ENCODE measurements around the gene ARNT2. TPM values are rescaled to one million over a fixed set of nuclear protein-coding genes. Genes with fewer than 3 reads are reported as not detected.
A peak's percentile ranks its signal among the peaks of the same experiment; 100 is the strongest.

ARNT2 gene
- total RNA-seq, 4 donors from 2014 or later, result 5.1 to 8.8 (median 6.8) TPM

- H3K4me3 ChIP-seq, result no peak overlapping the region
- 38 to 48% methylated on average over 4 of the region's 4 CpGs for WGBS, 2 donors
- H3K36me3 ChIP-seq, result no peaks in the 10 kb centered on the region
- no peaks in the 10 kb centered on the region for H3K9me3 ChIP-seq
- H3K27me3 ChIP-seq, result peaks cover 2 to 15% of the 10 kb centered on the region in 2 donors
- no peak for DNase-seq (ENCODE audit: low spot score in 2 of 2)
- H3K27ac ChIP-seq, result peak overlapping the region in 2 of 4 donors; percentile 45 to 85
- TF ChIP-seq, protein P1, sequence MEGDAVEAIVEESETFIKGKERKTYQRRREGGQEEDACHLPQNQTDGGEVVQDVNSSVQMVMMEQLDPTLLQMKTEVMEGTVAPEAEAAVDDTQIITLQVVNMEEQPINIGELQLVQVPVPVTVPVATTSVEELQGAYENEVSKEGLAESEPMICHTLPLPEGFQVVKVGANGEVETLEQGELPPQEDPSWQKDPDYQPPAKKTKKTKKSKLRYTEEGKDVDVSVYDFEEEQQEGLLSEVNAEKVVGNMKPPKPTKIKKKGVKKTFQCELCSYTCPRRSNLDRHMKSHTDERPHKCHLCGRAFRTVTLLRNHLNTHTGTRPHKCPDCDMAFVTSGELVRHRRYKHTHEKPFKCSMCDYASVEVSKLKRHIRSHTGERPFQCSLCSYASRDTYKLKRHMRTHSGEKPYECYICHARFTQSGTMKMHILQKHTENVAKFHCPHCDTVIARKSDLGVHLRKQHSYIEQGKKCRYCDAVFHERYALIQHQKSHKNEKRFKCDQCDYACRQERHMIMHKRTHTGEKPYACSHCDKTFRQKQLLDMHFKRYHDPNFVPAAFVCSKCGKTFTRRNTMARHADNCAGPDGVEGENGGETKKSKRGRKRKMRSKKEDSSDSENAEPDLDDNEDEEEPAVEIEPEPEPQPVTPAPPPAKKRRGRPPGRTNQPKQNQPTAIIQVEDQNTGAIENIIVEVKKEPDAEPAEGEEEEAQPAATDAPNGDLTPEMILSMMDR (IDR thresholded peaks at IDR 0.05), result no peak
- TF ChIP-seq POLR2A (IDR thresholded peaks at IDR 0.05), result no peak
- no peak for TF ChIP-seq EP300 (IDR thresholded peaks at IDR 0.05)
- peaks cover 0 to 19% (median 2%) of the 10 kb centered on the region in 4 donors for H3K4me1 ChIP-seq
Measured at GRCh38 chr15:80405554-80405850, 1.3 kb downstream of the ARNT2 start.

- Histone ChIP-seq H3K27ac (peak overlapping the region in 1 of 4 donors; percentile 45), H3K4me3 (no peak overlapping the region), H3K4me1 (peaks cover 0 to 19% (median 2%) of the 10 kb centered on the region in 4 donors), H3K27me3 (peaks cover 2 to 15% of the 10 kb centered on the region in 2 donors), H3K9me3 (no peaks in the 10 kb centered on the region), H3K36me3 (no peaks in the 10 kb centered on the region)
- whole genome bisulfite sequencing, 2 donors, result 60 to 67% methylated on average over 2 of the region's 2 CpGs
- DNase-seq (ENCODE audit: low spot score in 2 of 2), result no peak
- TF ChIP-seq POLR2A (IDR thresholded peaks at IDR 0.05) (no peak), EP300 (IDR thresholded peaks at IDR 0.05) (no peak)
- TF ChIP-seq, protein P1 (IDR thresholded peaks at IDR 0.05), result no peak
Measured at GRCh38 chr15:80405970-80406369, 1.8 kb downstream of the ARNT2 start.

DNA sequence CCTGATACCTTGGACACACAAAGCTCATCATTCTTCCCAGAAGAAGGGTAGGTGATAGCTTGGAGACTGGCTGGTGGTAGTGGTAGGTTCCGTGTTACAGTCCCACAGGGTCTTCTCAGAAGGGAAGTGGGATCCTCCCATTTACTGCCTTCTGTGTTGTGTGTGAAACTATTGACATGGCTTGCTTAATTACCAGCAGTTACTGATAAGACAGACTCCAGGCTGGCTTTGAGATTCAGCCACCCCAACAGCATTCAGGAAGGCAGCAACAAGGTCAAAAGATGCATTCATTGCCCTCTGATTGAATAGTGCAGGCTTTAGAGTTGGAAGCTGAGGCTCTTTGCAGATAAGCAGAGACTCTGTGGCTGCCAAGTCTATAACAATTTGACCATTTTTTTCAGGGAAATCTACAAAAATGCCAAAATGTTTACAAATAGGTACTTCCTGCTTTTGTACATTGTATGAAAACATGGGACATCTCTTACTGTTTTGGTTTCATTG is 7.7 kb downstream of the ARNT2 start:
- Histone ChIP-seq H3K4me3 (no peak overlapping the region), H3K27me3 (no peaks in the 10 kb centered on the region), H3K36me3 (no peaks in the 10 kb centered on the region), H3K27ac (no peak overlapping the region), H3K4me1 (no peaks in the 10 kb centered on the region), H3K9me3 (no peaks in the 10 kb centered on the region)
- DNase-seq (ENCODE audit: low spot score in 2 of 2), result no peak
- TF ChIP-seq, protein P1 (IDR thresholded peaks at IDR 0.05), result no peak
- TF ChIP-seq EP300 (IDR thresholded peaks at IDR 0.05) (no peak), POLR2A (IDR thresholded peaks at IDR 0.05) (no peak)
- 50 to 57% methylated on average over 1 of the region's 1 CpG for WGBS, 2 donors

DNA sequence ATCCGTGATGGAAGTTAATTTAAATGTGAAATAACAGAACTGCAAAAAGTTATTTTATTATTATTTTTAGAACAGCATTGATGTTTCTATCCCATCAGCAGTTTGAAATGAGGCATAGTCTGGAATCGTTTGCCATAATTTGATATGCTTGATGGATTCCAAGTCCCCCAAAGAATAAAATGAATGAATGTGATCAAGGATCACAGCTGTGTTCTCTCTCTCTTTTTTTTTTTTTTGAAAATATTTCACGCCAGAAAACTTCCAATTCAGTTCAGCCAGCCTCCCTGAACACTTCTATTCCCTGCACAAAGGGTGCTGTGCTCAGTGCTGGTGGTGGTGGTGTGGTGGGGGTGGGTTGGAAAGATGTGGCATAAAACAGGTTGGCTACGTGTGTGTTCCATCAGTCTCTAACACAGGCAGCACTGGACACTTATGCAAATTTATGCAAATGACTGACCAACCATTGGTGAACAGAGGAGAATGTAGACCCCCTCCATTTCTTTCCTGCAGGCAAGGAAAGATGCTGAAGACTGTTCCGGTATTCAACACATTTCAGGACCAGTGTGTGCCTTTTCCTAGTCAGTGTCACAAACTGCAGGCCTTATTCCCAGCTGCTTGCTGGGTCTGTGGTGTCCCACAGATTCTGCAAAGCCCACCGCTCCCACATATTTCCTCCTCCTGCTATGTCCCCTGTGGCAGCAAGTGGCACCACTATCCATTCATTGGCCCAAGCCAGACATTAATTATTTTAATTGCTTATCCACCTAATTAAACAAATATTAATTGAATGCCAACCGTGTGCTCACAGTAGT is 10.6 kb downstream of the ARNT2 start:
- Histone ChIP-seq H3K27ac (peak overlapping the region in 1 of 4 donors; percentile 41), H3K4me1 (no peaks in the 10 kb centered on the region), H3K9me3 (no peaks in the 10 kb centered on the region), H3K4me3 (no peak overlapping the region), H3K36me3 (no peaks in the 10 kb centered on the region), H3K27me3 (no peaks in the 10 kb centered on the region)
- DNase-seq (ENCODE audit: low spot score in 2 of 2), result no peak
- WGBS, 2 donors, result 51 to 54% methylated on average over 7 of the region's 7 CpGs
- TF ChIP-seq EP300 (IDR thresholded peaks at IDR 0.05) (no peak), POLR2A (IDR thresholded peaks at IDR 0.05) (no peak)
- TF ChIP-seq, protein P1 (IDR thresholded peaks at IDR 0.05), result no peak

DNA sequence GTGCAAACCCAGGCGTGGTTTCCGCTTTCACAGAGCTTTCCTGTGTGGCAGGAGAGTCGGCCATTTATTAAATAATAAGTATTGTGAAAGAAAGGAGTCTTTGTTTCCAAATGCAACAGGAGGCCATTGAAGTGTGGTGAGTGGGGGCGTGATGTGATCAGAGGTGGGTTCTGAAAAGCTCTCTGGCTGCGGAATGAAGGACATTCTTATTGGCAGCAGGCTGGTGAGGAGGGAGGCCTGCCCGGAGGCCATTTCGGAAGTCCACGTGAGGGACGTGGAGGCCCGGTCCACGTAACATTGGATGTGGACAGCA is 11.1 kb downstream of the ARNT2 start:
- WGBS, 2 donors, result 53 to 60% methylated on average over 11 of the region's 11 CpGs
- H3K4me3 ChIP-seq, result no peak overlapping the region
- TF ChIP-seq POLR2A (IDR thresholded peaks at IDR 0.05) (no peak), EP300 (IDR thresholded peaks at IDR 0.05) (no peak)
- TF ChIP-seq, protein P1 (IDR thresholded peaks at IDR 0.05), result no peak
- H3K9me3 ChIP-seq, result no peaks in the 10 kb centered on the region
- DNase-seq (ENCODE audit: low spot score in 2 of 2), result no peak
- H3K36me3 ChIP-seq, result no peaks in the 10 kb centered on the region
- peak overlapping the region in 1 of 4 donors; percentile 41 for H3K27ac ChIP-seq
- H3K4me1 ChIP-seq, result no peaks in the 10 kb centered on the region
- no peaks in the 10 kb centered on the region for H3K27me3 ChIP-seq
